A549 (cell line): Measurements from ENCODE around the gene PDIA5.

ENCODE experiments used
- NFE2L2 ChIP-seq: fragments of 150-350 bp; conservative IDR thresholded peaks from 2 replicates; pipeline ENCODE4 v1.6.1; 2014; ENCODE audit warnings: low read length
- TF ChIP-seq, protein P1 (sequence below): fragments of 450-650 bp; IDR thresholded peaks from 2 replicates; pipeline ENCODE4 v1.6.1; 2014; ENCODE audit warnings: antibody characterized with exemption

DNA sequence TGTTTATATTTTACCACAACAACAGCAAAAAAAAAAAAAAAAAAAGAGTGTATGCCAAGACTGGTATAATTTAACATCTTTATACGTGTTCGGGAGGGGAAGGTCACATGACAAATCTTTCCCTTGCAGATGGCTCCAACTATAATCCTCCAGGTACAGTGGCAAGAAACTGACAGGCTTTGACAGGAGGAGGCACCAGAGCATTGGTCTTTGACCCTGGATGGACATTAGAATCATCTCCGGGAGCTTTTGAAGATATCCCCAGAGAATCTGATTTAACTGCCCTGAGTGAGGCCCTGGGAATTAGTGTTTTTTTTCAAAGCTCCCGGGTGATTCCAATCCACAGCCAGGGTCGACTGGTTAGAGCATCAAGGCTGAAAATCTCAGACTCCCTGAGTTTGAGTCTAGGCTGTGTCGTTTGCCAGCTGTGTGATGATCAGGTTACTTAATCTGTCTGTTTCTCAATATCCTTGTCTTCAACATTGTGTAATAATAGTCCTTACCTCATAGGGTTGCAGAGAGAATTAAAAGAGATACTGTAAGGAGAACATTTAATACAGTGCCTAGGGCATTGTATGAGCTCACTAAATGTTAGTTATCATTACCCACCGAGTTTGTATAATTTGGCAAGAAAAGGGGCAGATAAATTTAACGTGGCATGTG is 30.3 kb upstream of the PDIA5 start:
- TF ChIP-seq, protein P1, sequence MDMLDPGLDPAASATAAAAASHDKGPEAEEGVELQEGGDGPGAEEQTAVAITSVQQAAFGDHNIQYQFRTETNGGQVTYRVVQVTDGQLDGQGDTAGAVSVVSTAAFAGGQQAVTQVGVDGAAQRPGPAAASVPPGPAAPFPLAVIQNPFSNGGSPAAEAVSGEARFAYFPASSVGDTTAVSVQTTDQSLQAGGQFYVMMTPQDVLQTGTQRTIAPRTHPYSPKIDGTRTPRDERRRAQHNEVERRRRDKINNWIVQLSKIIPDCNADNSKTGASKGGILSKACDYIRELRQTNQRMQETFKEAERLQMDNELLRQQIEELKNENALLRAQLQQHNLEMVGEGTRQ, result no peak
- no peak for TF ChIP-seq NFE2L2
